ENCODE measurements around the gene BEND4.

- TF ChIP-seq CTCF (IDR thresholded peaks at IDR 0.05), result no peak
- TF ChIP-seq POLR2A (IDR thresholded peaks at IDR 0.05), result no peak
Measured at GRCh38 chr4:42083816-42084215, 68.6 kb downstream of the BEND4 start.

Measured in heart left ventricle (tissue), 13 donors.